ENCODE results near the gene AP5S1.
A peak's percentile ranks its signal among the peaks of the same experiment; 100 is the strongest.

AP5S1 gene

GRCh38 chr20:3781153-3781910 lies 39.0 kb upstream of the AP5S1 start, which contains the start of gene SPEF1:
TSS of gene SPEF1 (minus strand) at chr20:3781448. CDS start at chr20:3781287, 161 bp downstream.
- H3K4me3 ChIP-seq (ENCODE audit: low read depth, low read length): peak within 1 kb of the TSS; percentile 68
- TF ChIP-seq CTCF (IDR thresholded peaks at IDR 0.05; ENCODE audit: control insufficient read depth, extremely low read depth, insufficient read depth): peak; percentile 44; the same call in 1 of the 2 replicates
- DNase-seq (ENCODE audit: low read depth): peak; percentile 75

DNA sequence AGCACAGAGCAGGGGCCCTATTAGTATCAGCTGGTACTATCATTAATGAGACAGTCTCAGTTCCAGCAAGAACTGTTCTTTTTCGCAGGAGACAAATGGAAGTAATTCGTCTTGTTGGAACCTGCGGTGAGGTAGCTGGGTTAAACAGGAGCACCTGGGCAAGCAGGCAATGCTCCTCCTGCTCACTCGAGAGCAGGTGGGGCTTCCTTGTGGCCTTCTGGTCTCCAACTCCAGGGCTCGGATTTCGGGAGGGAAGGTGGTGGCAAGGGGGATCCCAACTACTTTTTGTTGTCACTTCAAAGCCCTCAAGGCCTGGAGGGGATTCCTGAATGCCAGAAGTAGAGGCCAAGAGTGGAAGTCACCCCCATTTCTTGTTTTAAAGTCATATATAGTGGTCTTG lies 37.8 kb upstream of the AP5S1 start:
- no peak overlapping the region for H3K4me3 ChIP-seq (ENCODE audit: low read depth, low read length)
- DNase-seq (ENCODE audit: low read depth): no peak
- TF ChIP-seq CTCF (IDR thresholded peaks at IDR 0.05; ENCODE audit: control insufficient read depth, extremely low read depth, insufficient read depth): no peak

DNA sequence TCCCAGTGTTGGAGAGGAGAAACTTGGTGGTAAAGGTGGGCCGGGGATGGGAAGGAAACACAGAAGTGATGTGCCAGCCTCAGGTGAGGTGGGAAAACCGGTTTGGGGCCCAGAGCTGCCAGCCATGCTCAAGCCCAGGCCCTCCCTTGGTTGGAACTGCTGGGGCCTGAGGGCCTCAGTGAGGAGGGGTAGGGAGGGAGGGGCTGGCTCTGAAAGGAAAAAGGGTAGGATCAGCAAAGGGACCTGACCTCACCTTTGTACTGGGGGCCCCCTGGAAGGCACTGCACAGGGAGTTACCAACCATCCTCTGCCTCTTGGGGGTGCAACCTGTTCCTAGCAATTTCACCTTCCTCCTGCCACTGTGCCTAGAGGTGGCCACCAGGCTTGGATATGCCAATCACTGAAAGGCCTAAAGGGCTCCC lies 37.3 kb upstream of the AP5S1 start:
- H3K4me3 ChIP-seq (ENCODE audit: low read depth, low read length): no peak overlapping the region
- DNase-seq (ENCODE audit: low read depth): no peak
- no peak for TF ChIP-seq CTCF (IDR thresholded peaks at IDR 0.05; ENCODE audit: control insufficient read depth, extremely low read depth, insufficient read depth)

GRCh38 chr20:3783511-3784195 lies 36.7 kb upstream of the AP5S1 start:
- no peak overlapping the region for H3K4me3 ChIP-seq (ENCODE audit: low read depth, low read length)
- DNase-seq (ENCODE audit: low read depth): no peak

GRCh38 chr20:3784216-3784853 lies 36.0 kb upstream of the AP5S1 start:
- DNase-seq (ENCODE audit: low read depth): no peak
- no peak overlapping the region for H3K4me3 ChIP-seq (ENCODE audit: low read depth, low read length)
- no peak for TF ChIP-seq CTCF (IDR thresholded peaks at IDR 0.05; ENCODE audit: control insufficient read depth, extremely low read depth, insufficient read depth)

More at GRCh38 chr20:3783511-3784195, 36.7 kb upstream of the AP5S1 start:
- TF ChIP-seq CTCF (IDR thresholded peaks at IDR 0.05; ENCODE audit: control insufficient read depth, extremely low read depth, insufficient read depth): no peak

DNA sequence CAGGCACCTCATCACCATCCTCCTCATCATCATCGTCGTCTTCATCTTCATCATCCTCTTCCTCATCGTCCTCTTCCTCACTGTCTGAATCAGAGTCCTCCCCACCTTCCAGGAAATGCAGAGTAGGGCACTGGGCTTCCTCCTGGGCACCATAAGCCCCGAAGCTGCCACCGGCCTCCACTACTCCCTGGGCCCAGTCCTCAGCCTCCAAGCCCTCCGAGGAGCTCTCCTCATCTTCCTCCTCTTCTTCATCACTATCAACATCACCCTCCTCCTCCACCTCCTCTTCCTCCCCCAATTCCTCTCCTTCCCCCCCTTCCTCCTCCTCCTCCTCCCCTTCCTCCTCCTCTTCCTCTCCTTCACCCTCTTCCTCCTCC lies 35.5 kb upstream of the AP5S1 start:
- no peak overlapping the region for H3K4me3 ChIP-seq (ENCODE audit: low read depth, low read length)
- no peak for DNase-seq (ENCODE audit: low read depth)
- no peak for TF ChIP-seq CTCF (IDR thresholded peaks at IDR 0.05; ENCODE audit: control insufficient read depth, extremely low read depth, insufficient read depth)
